Astrocyte (in vitro differentiated cells and primary cell): ENCODE data around the gene RFX1. TPM values are rescaled to one million over a fixed set of nuclear protein-coding genes. Genes with fewer than 3 reads are reported as not detected.
A peak's percentile ranks its signal among the peaks of the same experiment; 100 is the strongest.
"Not testable (repeated sequence)": the region's sequence is repeated elsewhere in the genome, so short reads cannot be mapped to it uniquely, and the experiment has no call there.

Source experiments
- DNase-seq: peaks from one replicate; pipeline ENCODE4 v3.0.0-alpha.2; 2010; ENCODE audit warnings: low read depth
- FAIRE-seq: peaks from 2 replicates; lab custom pipeline; 2011; peaks lifted over from hg19 to GRCh38; lab: Jason Lieb, UNC
- H2AFZ ChIP-seq: 2 replicates; pipeline ENCODE4 v1.6.0; 2012; ENCODE audit warnings: low read depth, low read length, inconsistent platforms
- H3K27ac ChIP-seq: 2 replicates; pipeline ENCODE4 v1.5.1; 2011; ENCODE audit warnings: low read depth, low read length, inconsistent platforms
- H3K27me3 ChIP-seq: 2 replicates; pipeline ENCODE4 v1.6.0; 2011; ENCODE audit warnings: low read length, inconsistent platforms; ENCODE audit not compliant: insufficient read depth
- H3K36me3 ChIP-seq: 2 replicates; pipeline ENCODE4 v1.5.1; 2011; ENCODE audit warnings: low read length, inconsistent platforms; ENCODE audit not compliant: insufficient read depth
- H3K4me1 ChIP-seq: 2 replicates; pipeline ENCODE4 v1.5.1; 2011; ENCODE audit warnings: low read length, inconsistent platforms; ENCODE audit not compliant: insufficient read depth
- H3K4me2 ChIP-seq: 2 replicates; pipeline ENCODE4 v1.6.0; 2012; ENCODE audit warnings: low read length, inconsistent platforms
- H3K4me3 ChIP-seq: 2 replicates; pipeline ENCODE4 v1.5.1; 2011; ENCODE audit warnings: low read depth, mild to moderate bottlenecking, low read length, inconsistent platforms; ENCODE audit not compliant: insufficient read depth
- H3K79me2 ChIP-seq: 2 replicates; pipeline ENCODE4 v1.6.0; 2012; ENCODE audit warnings: mild to moderate bottlenecking, low read length, inconsistent platforms; ENCODE audit not compliant: insufficient read depth
- H3K9ac ChIP-seq: 2 replicates; pipeline ENCODE4 v1.6.0; 2012; ENCODE audit warnings: mild to moderate bottlenecking, low read length, inconsistent platforms
- H3K9me3 ChIP-seq: 2 replicates; pipeline ENCODE4 v1.5.1; 2012; ENCODE audit warnings: low read depth, mild to moderate bottlenecking, low read length, inconsistent platforms; ENCODE audit not compliant: insufficient read depth
- H4K20me1 ChIP-seq: 2 replicates; pipeline ENCODE4 v1.6.0; 2012; ENCODE audit warnings: low read length, inconsistent platforms; ENCODE audit not compliant: insufficient read depth
- H3K27ac Mint-ChIP-seq: one replicate; pipeline ENCODE4 v1.8.0; 2021; ENCODE audit warnings: mild to moderate bottlenecking, mixed read lengths; ENCODE audit not compliant: unreplicated experiment
- H3K27me3 Mint-ChIP-seq: one replicate; pipeline ENCODE4 v1.8.0; 2021; ENCODE audit warnings: low read depth, mixed read lengths; ENCODE audit not compliant: unreplicated experiment
- H3K36me3 Mint-ChIP-seq: one replicate; pipeline ENCODE4 v1.8.0; 2021; ENCODE audit warnings: low read depth, mixed read lengths; ENCODE audit not compliant: unreplicated experiment
- H3K4me1 Mint-ChIP-seq: one replicate; pipeline ENCODE4 v1.8.0; 2021; ENCODE audit warnings: low read depth, mixed read lengths; ENCODE audit not compliant: unreplicated experiment
- H3K4me3 Mint-ChIP-seq: one replicate; pipeline ENCODE4 v1.8.0; 2021; ENCODE audit warnings: mild to moderate bottlenecking, moderate library complexity, mixed read lengths; ENCODE audit not compliant: unreplicated experiment
- H3K9me3 Mint-ChIP-seq: one replicate; pipeline ENCODE4 v1.8.0; 2021; ENCODE audit warnings: mild to moderate bottlenecking, mixed read lengths; ENCODE audit not compliant: unreplicated experiment
- CTCF ChIP-seq: IDR thresholded peaks from 2 replicates; pipeline ENCODE4 v1.5.1; 2011; ENCODE audit warnings: low read depth, mild to moderate bottlenecking, inconsistent platforms, low read length, moderate library complexity; ENCODE audit not compliant: insufficient read depth
- EZH2 ChIP-seq: IDR thresholded peaks from 2 replicates; pipeline ENCODE4 v1.6.1; 2012; ENCODE audit warnings: mild to moderate bottlenecking, low read length, inconsistent platforms; ENCODE audit not compliant: insufficient read depth
- total RNA-seq: library from RNA; stranded (reverse); gene quantifications from 2 replicates; pipeline ENCODE4 v1.2.1, GENCODE V29; 2021

RFX1 gene
- total RNA-seq, 1 donor from 2014 or later, result 11.8 TPM

- Histone ChIP-seq H3K36me3 (no peaks in the 10 kb centered on the region), H3K27me3 (no peaks in the 10 kb centered on the region), H3K27ac (no peak overlapping the region), H3K4me3 (no peak overlapping the region), H3K79me2 (no peaks in the 10 kb centered on the region), H3K4me2 (no peak overlapping the region), H4K20me1 (no peaks in the 10 kb centered on the region), H3K9me3 (peaks cover 6% of the 10 kb centered on the region), H3K4me1 (no peaks in the 10 kb centered on the region), H3K9ac (no peak overlapping the region), H2AFZ (no peak overlapping the region)
- DNase-seq (no peak), FAIRE-seq (no peak)
- H3K27me3 Mint-ChIP-seq, result peaks cover 15% of the 10 kb centered on the region
- H3K27ac Mint-ChIP-seq, result no peak overlapping the region
- peaks cover 10% of the 10 kb centered on the region for H3K36me3 Mint-ChIP-seq
- no peaks in the 10 kb centered on the region for H3K4me1 Mint-ChIP-seq
- H3K4me3 Mint-ChIP-seq, result no peak overlapping the region
- peaks cover under 1% of the 10 kb centered on the region for H3K9me3 Mint-ChIP-seq
- TF ChIP-seq CTCF (no peak), EZH2 (no peak)
These were observed 44.4 kb upstream of the RFX1 start for GRCh38 chr19:14050512-14050911.

- no peak overlapping the region for H2AFZ ChIP-seq
- H3K4me2 ChIP-seq, result no peak overlapping the region
- no peak for DNase-seq
- H3K27ac ChIP-seq, result no peak overlapping the region
- H3K27me3 ChIP-seq, result no peaks in the 10 kb centered on the region
- H3K9me3 Mint-ChIP-seq, result no peaks in the 10 kb centered on the region
- H4K20me1 ChIP-seq, result no peaks in the 10 kb centered on the region
- H3K9ac ChIP-seq, result no peak overlapping the region
- H3K36me3 Mint-ChIP-seq, result peaks cover 10% of the 10 kb centered on the region
- no peaks in the 10 kb centered on the region for H3K4me1 Mint-ChIP-seq
- no peak overlapping the region for H3K27ac Mint-ChIP-seq
- no peak overlapping the region for H3K4me3 Mint-ChIP-seq
- no peak for FAIRE-seq
- H3K36me3 ChIP-seq, result no peaks in the 10 kb centered on the region
- no peak for TF ChIP-seq EZH2
- TF ChIP-seq CTCF, result peak; percentile 68
- H3K4me1 ChIP-seq, result no peaks in the 10 kb centered on the region
- no peaks in the 10 kb centered on the region for H3K79me2 ChIP-seq
- H3K27me3 Mint-ChIP-seq, result no peaks in the 10 kb centered on the region
- no peak overlapping the region for H3K4me3 ChIP-seq
- H3K9me3 ChIP-seq, result peaks cover 6% of the 10 kb centered on the region
These were observed 42.5 kb upstream of the RFX1 start for GRCh38 chr19:14048443-14049153.

GRCh38 chr19:14047866-14048265, 41.7 kb upstream of the RFX1 start:
- H3K27me3 ChIP-seq, H3K4me3 Mint-ChIP-seq, H4K20me1 ChIP-seq, H3K27me3 Mint-ChIP-seq, H3K4me3 ChIP-seq, H3K27ac ChIP-seq, H3K4me2 ChIP-seq, H2AFZ ChIP-seq, FAIRE-seq, DNase-seq, H3K9me3 Mint-ChIP-seq, H3K79me2 ChIP-seq, H3K4me1 ChIP-seq, H3K9ac ChIP-seq, H3K27ac Mint-ChIP-seq, H3K4me1 Mint-ChIP-seq, H3K9me3 ChIP-seq, H3K36me3 ChIP-seq: not testable (repeated sequence)
- peaks cover 10% of the 10 kb centered on the region for H3K36me3 Mint-ChIP-seq
